K562 (cell line): ENCODE data around the gene KIAA0513. TPM values are rescaled to one million over a fixed set of nuclear protein-coding genes. Genes with fewer than 3 reads are reported as not detected.

Source experiments
- ATAC-seq: fragments of 200-7000 bp; cut with Tn5 transposase; 3 replicates; pipeline ENCODE4 v1.9.1; 2020; ENCODE audit warnings: moderate library complexity
- BruUV-seq: library from RNA; stranded (reverse); fragments of 400-500 nt; replicated peaks from 2 replicates; lab custom pipeline; 2021; lab: Mats Ljungman, UMichigan
- CTCF ChIA-PET: fragments of 300-600 bp; formaldehyde crosslinking; extraction: SDS; loops from one replicate; lab custom pipeline; 2021; ENCODE audit warnings: low intra/inter-chr PET ratio; lab: Yijun Ruan, JAX
- POLR2A ChIA-PET: fragments of 300-600, 350-650 bp; sonication (Branson Sonifier 250); formaldehyde crosslinking; extraction: SDS; loops from one replicate; lab custom pipeline; 2021; ENCODE audit warnings: antibody characterized with exemption, inconsistent platforms; lab: Yijun Ruan, JAX
- DNase-seq, 4 experiments: peaks; one replicate each; pipeline versions ENCODE4 v3.0.0 to v3.0.0-alpha.2; 2011 to 2018; ENCODE audit warnings: low spot score in 3 of 4, mixed read lengths in 3 of 4; ENCODE audit errors: extremely low read depth in 1 of 4
- FAIRE-seq: peaks from 2 replicates; lab custom pipeline; 2011; peaks lifted over from hg19 to GRCh38; lab: Jason Lieb, UNC
- H2AFZ ChIP-seq: 2 replicates; pipeline ENCODE4 v1.6.0; 2011; ENCODE audit warnings: low read depth, low read length, control low read depth, inconsistent platforms
- H3K27ac ChIP-seq: fragments of 200-600 bp; 3 replicates; pipeline ENCODE4 v1.8.0; 2011; ENCODE audit warnings: low read depth, mild to moderate bottlenecking, control low read depth, inconsistent platforms, low read length, moderate library complexity, mixed read lengths; ENCODE audit errors: extremely low read depth
- H3K27me3 ChIP-seq, 2 experiments: fragments of 300-600 bp in 1 of 2; 2 replicates in 1 of 2; 3 replicates in 1 of 2; pipeline versions ENCODE4 v1.6.0 to v1.8.0; 2011; ENCODE audit warnings: inconsistent platforms in 2 of 2, low read length in 2 of 2, mild to moderate bottlenecking in 1 of 2, mixed read lengths in 1 of 2, moderate library complexity in 1 of 2; ENCODE audit not compliant: control insufficient read depth in 2 of 2, insufficient read depth in 2 of 2
- H3K36me3 ChIP-seq: fragments of 300-600 bp; 3 replicates; pipeline ENCODE4 v1.8.0; 2011; ENCODE audit warnings: mild to moderate bottlenecking, low read length, inconsistent platforms; ENCODE audit not compliant: control insufficient read depth, insufficient read depth
- H3K4me1 ChIP-seq, 2 experiments: fragments of 200-600 bp in 1 of 2; replicated peaks in 1 of 2; 2 replicates in 1 of 2; 3 replicates in 1 of 2; pipeline versions ENCODE4 v1.5.1 to v1.8.0; 2011; ENCODE audit warnings: inconsistent platforms in 2 of 2, low read length in 2 of 2, mild to moderate bottlenecking in 1 of 2, mixed read lengths in 1 of 2, moderate library complexity in 1 of 2; ENCODE audit not compliant: control insufficient read depth in 2 of 2, insufficient read depth in 2 of 2
- H3K4me2 ChIP-seq: 2 replicates; pipeline ENCODE4 v1.6.1; 2011; ENCODE audit warnings: low read length, control low read depth, inconsistent platforms, mixed read lengths; ENCODE audit not compliant: insufficient read depth
- H3K4me3 ChIP-seq: fragments of 200-600 bp; sonication (generic), shearing (Covaris generic); 2 replicates; pipeline ENCODE4 v1.5.1; 2016; ENCODE audit warnings: control low read depth, inconsistent platforms
- H3K79me2 ChIP-seq: fragments of 200-600 bp; 3 replicates; pipeline ENCODE4 v1.8.0; 2011; ENCODE audit warnings: low read length, inconsistent platforms; ENCODE audit not compliant: control insufficient read depth, insufficient read depth
- H3K9ac ChIP-seq, 2 experiments: 2 replicates each; pipeline versions ENCODE4 v1.6.0 to v1.6.1; 2011; ENCODE audit warnings: low read depth in 2 of 2, low read length in 2 of 2, control low read depth in 1 of 2, inconsistent platforms in 1 of 2, mild to moderate bottlenecking in 1 of 2, mixed read lengths in 1 of 2; ENCODE audit not compliant: insufficient read depth in 1 of 2
- H3K9me1 ChIP-seq: one replicate; pipeline ENCODE4 v1.6.0; 2011; ENCODE audit warnings: inconsistent platforms, mild to moderate bottlenecking, low read length, moderate library complexity; ENCODE audit not compliant: control insufficient read depth, insufficient read depth
- H3K9me3 ChIP-seq: replicated peaks from 2 replicates; pipeline ENCODE4 v1.5.1; 2011; ENCODE audit warnings: low read depth, low read length, inconsistent platforms; ENCODE audit not compliant: control insufficient read depth, insufficient read depth
- H4K20me1 ChIP-seq: replicated peaks from 2 replicates; pipeline ENCODE4 v1.6.1; 2011; ENCODE audit warnings: low read length, inconsistent platforms, mixed read lengths; ENCODE audit not compliant: control insufficient read depth, insufficient read depth
- CREBBP ChIP-seq: IDR thresholded peaks from one replicate; pipeline ENCODE4 v1.6.1; 2012; ENCODE audit warnings: low read depth, mild to moderate bottlenecking, control low read depth, inconsistent platforms, low read length
- FOXM1 ChIP-seq, 2 experiments: fragments of 450-650 bp in 1 of 2; sonication (generic) in 1 of 2; formaldehyde crosslinking in 1 of 2; IDR thresholded peaks; 2 replicates each; pipeline versions ENCODE4 v1.6.1 to v1.9.0; 2017 to 2022; ENCODE audit warnings: low read depth in 2 of 2, mild to moderate bottlenecking in 2 of 2, missing genetic modification reagents in 1 of 2, moderate library complexity in 1 of 2
- GTF2F1 ChIP-seq: IDR thresholded peaks from 2 replicates; pipeline ENCODE4 v1.6.1; 2011; ENCODE audit warnings: low read depth, low read length, improper control_type of control experiment
- HNRNPK ChIP-seq: fragments of 200-400 bp; formaldehyde crosslinking; IDR thresholded peaks from one replicate; pipeline ENCODE4 v1.6.1; 2018; ENCODE audit warnings: mild to moderate bottlenecking, low read depth, low read length; ENCODE audit not compliant: poor library complexity, severe bottlenecking
- KLF16 ChIP-seq: IDR thresholded peaks from 2 replicates; pipeline ENCODE4 v1.6.1; 2016; ENCODE audit warnings: antibody characterized with exemption
- NFE2L1 ChIP-seq: fragments of 450-650 bp; IDR thresholded peaks from 2 replicates; pipeline ENCODE4 v1.6.1; 2016; ENCODE audit warnings: missing genetic modification characterization, low read depth, mild to moderate bottlenecking, missing compliant biosample characterization, moderate library complexity, borderline replicate concordance
- RERE ChIP-seq: sonication (generic); formaldehyde crosslinking; IDR thresholded peaks from 2 replicates; pipeline ENCODE4 v1.8.0; 2023; ENCODE audit warnings: missing genetic modification reagents, mild to moderate bottlenecking, borderline replicate concordance
- SAFB ChIP-seq: fragments of 200-400 bp; formaldehyde crosslinking; IDR thresholded peaks from 2 replicates; pipeline ENCODE4 v1.6.1; 2017; ENCODE audit warnings: low read depth, low read length, borderline replicate concordance
- SRSF9 ChIP-seq: fragments of 200-400 bp; formaldehyde crosslinking; IDR thresholded peaks from 2 replicates; pipeline ENCODE4 v1.6.1; 2017; ENCODE audit warnings: low read depth, low read length, borderline replicate concordance
- TCF3 ChIP-seq: sonication (generic); formaldehyde crosslinking; IDR thresholded peaks from 2 replicates; pipeline ENCODE4 v1.4.0; 2020; ENCODE audit warnings: mild to moderate bottlenecking, missing genetic modification reagents
- ZFX ChIP-seq: sonication (generic); formaldehyde crosslinking; IDR thresholded peaks from 2 replicates; pipeline ENCODE4 v1.8.0; 2022; ENCODE audit warnings: mild to moderate bottlenecking, missing genetic modification reagents, moderate library complexity
- ZNF512 ChIP-seq: IDR thresholded peaks from 2 replicates; pipeline ENCODE4 v1.6.1; 2016; ENCODE audit warnings: missing genetic modification characterization, missing compliant biosample characterization
- WGBS: fragments of 100-300 bp; shearing (Covaris generic); methylation state at CpG from one replicate; pipeline ENCODE4 v1.1.6; 2016; ENCODE audit warnings: low coverage, mixed read lengths; ENCODE audit not compliant: insufficient coverage; ENCODE audit errors: missing lambda C conversion rate; 5-methylcytosine and 5-hydroxymethylcytosine counted together
- in situ Hi-C: fragments of 300-500 bp; cut with MboI; formaldehyde crosslinking; loops from 4 replicates; pipeline ENCODE4 v1.15.0; 2018; ENCODE audit warnings: inconsistent platforms, mixed read lengths
- intact Hi-C: fragments of 100-400 bp; cut with micrococcal nuclease; formaldehyde crosslinking; loops from 2 replicates; pipeline ENCODE4 v1.14.2; 2022
- polyA plus RNA-seq, 8 experiments: library from polyadenylated mRNA; depleted of rRNA in 4 of 8; stranded (reverse) in 5 of 8; unstranded in 3 of 8; fragments of >200 nt; fragmentation: Nextera tagmentation in 2 of 8; fragmentation: Illumina TruSeq in 1 of 8; extraction: Ambion mirVana in 2 of 8; extraction: Trizol in 1 of 8; gene quantifications; 2 replicates each; pipeline versions ENCODE4 v1.2.1 to v1.2.3, GENCODE V29; 2011 to 2014; ENCODE audit warnings: inconsistent platforms in 1 of 8, missing spikeins in 1 of 8
- total RNA-seq, 7 experiments: library from RNA; depleted of rRNA in 6 of 7; stranded (reverse); fragments of >200 nt in 6 of 7; fragmentation: Illumina TruSeq in 2 of 7; extraction: Trizol in 2 of 7; gene quantifications; 2 replicates each; pipeline versions ENCODE4 v1.2.1 to v1.2.3, GENCODE V29; 2011 to 2021; ENCODE audit warnings: low replicate concordance in 1 of 7

The KIAA0513 gene
- total and polyA plus RNA-seq, 9 of the 15 experiments (the other 6 are each of a cell fraction or from before 2014, with no cell fraction given): 0.18 to 13.7 (median 10.2) TPM

- no peak for TF ChIP-seq RERE (CRISPR knock-in tag)
These were observed 89.8 kb downstream of the KIAA0513 start (continued) for GRCh38 chr16:85117418-85117817.

- Histone ChIP-seq H3K9me1 (no peaks in the 10 kb centered on the region), H3K36me3 (no peaks in the 10 kb centered on the region), H3K27me3 (0 out of 5 replicates have a peak, but pooled peaks cover 0 to 4% of the 10 kb centered on the region in 2 experiments), H3K9ac (peak overlapping the region in 1 of 2 experiments; percentile 73; a peak in 1 of 4 replicates), H3K4me2 (no peak overlapping the region), H2AFZ (no peak overlapping the region), H3K27ac (no peak overlapping the region), H3K4me1 (peaks cover 0 to 9% of the 10 kb centered on the region in 2 experiments; a peak in 2 of 5 replicates), H3K79me2 (no peaks in the 10 kb centered on the region), H4K20me1 (no peaks in the 10 kb centered on the region), H3K9me3 (peaks cover 5% of the 10 kb centered on the region), H3K4me3 (no peak overlapping the region)
- in situ Hi-C loops: loop anchor here (25.0 kb wide), 1 partner anchor 892 kb away; no protein-coding TSS in a partner anchor
- DNase-seq (no peak), ATAC-seq (no peak), FAIRE-seq (no peak)
- POLR2A ChIA-PET: no interaction called here
- WGBS: 26% methylated on average over 4 of the region's 4 CpGs
- BruUV-seq: no TSS peak
- intact Hi-C loops: no loop called here
- CTCF ChIA-PET: no interaction called here
- TF ChIP-seq NFE2L1 (tag): no peak
- TF ChIP-seq ZNF512 (tag): no peak
- no peak for TF ChIP-seq SAFB
- no peak for TF ChIP-seq KLF16
- no peak for TF ChIP-seq SRSF9
- no peak for TF ChIP-seq TCF3 (CRISPR knock-in tag)
- no peak for TF ChIP-seq HNRNPK
- no peak for TF ChIP-seq FOXM1 (IDR thresholded peaks at IDR 0.05; ENCODE audit: low read depth)
- no peak for TF ChIP-seq FOXM1 (CRISPR knock-in tag; IDR thresholded peaks at IDR 0.05; ENCODE audit: low read depth)
- no peak for TF ChIP-seq CREBBP
- TF ChIP-seq GTF2F1: no peak
- TF ChIP-seq ZFX (CRISPR knock-in tag): no peak
These were observed 92.4 kb downstream of the KIAA0513 start for GRCh38 chr16:85120006-85120340.
